ENCODE results near the gene STEAP1B. TPM values are rescaled to one million over a fixed set of nuclear protein-coding genes. Genes with fewer than 3 reads are reported as not detected.

STEAP1B gene
- polyA plus RNA-seq, 6 donors from 2014 or later: 5.3 to 37.3 (median 30.2) TPM

DNA sequence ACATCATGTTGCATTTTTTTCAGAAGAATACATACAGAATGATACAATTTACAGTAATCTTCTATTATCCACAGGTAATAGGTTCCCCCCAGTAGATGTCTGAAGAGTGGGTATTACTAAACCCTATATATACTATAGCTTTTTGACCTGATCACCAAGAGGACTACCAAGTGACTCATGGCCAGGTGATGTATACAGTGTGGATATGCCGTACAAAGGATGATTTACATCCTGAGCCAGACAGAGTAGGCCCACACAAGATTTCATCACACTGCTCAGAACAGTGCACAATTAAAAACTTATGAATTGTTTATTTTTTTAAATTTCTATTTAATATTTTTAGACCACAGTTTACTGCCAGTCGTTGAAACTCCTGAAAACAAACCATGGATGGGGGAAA is 70.6 kb downstream of the STEAP1B start:
- Mint-ChIP-seq H3K27me3 (no peaks in the 10 kb centered on the region), H3K27ac (no peak overlapping the region), H3K36me3 (peaks cover 6 to 9% of the 10 kb centered on the region in 2 donors), H3K4me3 (no peak overlapping the region), H3K4me1 (peaks cover 19 to 25% (median 21%) of the 10 kb centered on the region in 3 donors), H3K9me3 (peaks cover 0 to 2% (median 0%) of the 10 kb centered on the region in 7 donors)
- ATAC-seq (ENCODE audit: low read depth in 2 of 2): no peak
- DNase-seq: no peak

DNA sequence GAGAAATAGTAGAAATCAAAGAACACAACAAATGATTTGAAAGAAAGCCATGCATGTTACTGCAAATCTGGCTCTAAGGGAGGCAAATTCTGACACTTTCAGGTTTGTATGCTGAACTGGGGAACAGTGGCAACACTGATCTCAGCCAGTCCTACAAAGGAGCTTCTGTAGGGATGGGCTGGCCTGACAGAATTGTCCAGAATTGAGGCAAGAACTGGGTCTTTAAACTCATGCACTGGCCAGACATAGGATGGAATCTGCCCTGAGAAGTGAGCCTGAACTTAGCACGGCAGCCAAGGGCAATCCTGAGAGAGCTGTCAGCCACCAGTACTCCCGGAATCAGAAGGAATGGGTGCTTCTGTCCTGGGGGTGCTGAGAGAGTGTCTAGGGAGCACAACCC is 72.1 kb downstream of the STEAP1B start:
- ATAC-seq (ENCODE audit: low read depth in 2 of 2): no peak
- no peak for DNase-seq
- no peaks in the 10 kb centered on the region for H3K27me3 Mint-ChIP-seq
- H3K4me1 Mint-ChIP-seq: peaks cover 21 to 25% (median 22%) of the 10 kb centered on the region in 3 donors
- H3K27ac Mint-ChIP-seq: no peak overlapping the region
- H3K4me3 Mint-ChIP-seq: no peak overlapping the region
- H3K9me3 Mint-ChIP-seq: peaks cover 0 to 2% (median 0%) of the 10 kb centered on the region in 7 donors
- H3K36me3 Mint-ChIP-seq: peaks cover 6 to 9% of the 10 kb centered on the region in 2 donors

DNA sequence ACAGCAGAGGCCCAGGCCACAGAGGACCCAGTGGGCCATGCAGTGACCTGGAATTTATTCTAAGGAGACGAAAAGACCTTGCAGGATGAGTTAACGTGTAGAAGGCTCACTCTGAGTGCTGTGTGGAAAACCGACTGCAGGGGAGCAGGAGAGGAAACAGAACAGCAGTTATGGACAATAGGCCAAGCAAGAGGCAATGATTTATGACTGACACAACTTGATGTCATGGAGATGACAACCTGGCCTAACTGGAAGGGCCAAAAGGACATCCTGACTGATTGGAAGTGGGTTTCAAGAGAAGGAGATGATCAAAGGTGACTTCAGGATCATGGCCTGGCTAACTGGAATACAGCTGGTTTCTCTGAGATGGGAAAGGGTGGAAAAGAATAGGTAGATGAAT is 72.9 kb downstream of the STEAP1B start:
- peaks cover 6 to 9% of the 10 kb centered on the region in 2 donors for H3K36me3 Mint-ChIP-seq
- ATAC-seq (ENCODE audit: low read depth in 2 of 2) (no peak), DNase-seq (no peak)
- H3K4me1 Mint-ChIP-seq: peaks cover 21 to 25% (median 22%) of the 10 kb centered on the region in 3 donors
- H3K9me3 Mint-ChIP-seq: peaks cover 0 to 2% (median 0%) of the 10 kb centered on the region in 7 donors
- no peaks in the 10 kb centered on the region for H3K27me3 Mint-ChIP-seq
- peak overlapping the region in 1 of 8 donors; percentile 2 for H3K4me3 Mint-ChIP-seq
- peak overlapping the region in 4 of 6 donors; percentile 0 to 87 (median 46) for H3K27ac Mint-ChIP-seq

DNA sequence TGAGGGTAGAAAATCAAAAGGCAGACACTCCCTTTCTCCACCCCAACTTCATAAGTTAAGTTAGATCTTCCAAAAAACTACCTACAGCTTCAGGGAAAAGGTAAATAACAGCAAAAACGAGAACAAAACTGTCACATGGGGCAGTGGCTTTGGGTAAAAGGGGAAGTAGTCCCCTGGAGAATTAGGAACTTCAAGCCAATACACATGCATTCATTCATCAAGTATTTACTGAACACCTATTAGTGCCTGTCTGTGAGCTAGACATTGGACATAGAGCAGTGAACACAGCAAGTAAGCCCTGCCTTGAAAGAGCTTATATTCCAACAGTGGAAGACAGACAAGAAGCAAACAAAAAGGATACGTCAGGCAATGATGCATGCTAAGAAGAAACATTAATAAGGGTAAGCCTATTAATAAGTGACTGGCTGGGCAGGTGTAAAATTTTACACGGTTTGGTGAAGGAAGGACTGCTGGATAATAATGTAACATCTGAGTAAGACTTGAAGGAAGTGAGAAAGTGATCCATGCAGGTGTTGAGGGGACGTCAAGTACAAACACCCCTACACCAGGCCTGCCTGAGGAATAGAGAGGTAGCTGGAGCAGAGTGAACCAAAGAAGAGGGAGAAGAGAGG is 73.4 kb downstream of the STEAP1B start:
- DNase-seq (no peak), ATAC-seq (ENCODE audit: low read depth in 2 of 2) (peak; percentile 69 to 85)
- peak overlapping the region in 3 of 8 donors; percentile 2 to 49 (median 22) for H3K4me3 Mint-ChIP-seq
- no peaks in the 10 kb centered on the region for H3K27me3 Mint-ChIP-seq
- H3K36me3 Mint-ChIP-seq: peaks cover 6 to 9% of the 10 kb centered on the region in 2 donors
- H3K4me1 Mint-ChIP-seq: peaks cover 21 to 25% (median 22%) of the 10 kb centered on the region in 3 donors
- peaks cover 0 to 2% (median 0%) of the 10 kb centered on the region in 7 donors for H3K9me3 Mint-ChIP-seq
- H3K27ac Mint-ChIP-seq: peak overlapping the region in 5 of 6 donors; percentile 0 to 87 (median 50)

DNA sequence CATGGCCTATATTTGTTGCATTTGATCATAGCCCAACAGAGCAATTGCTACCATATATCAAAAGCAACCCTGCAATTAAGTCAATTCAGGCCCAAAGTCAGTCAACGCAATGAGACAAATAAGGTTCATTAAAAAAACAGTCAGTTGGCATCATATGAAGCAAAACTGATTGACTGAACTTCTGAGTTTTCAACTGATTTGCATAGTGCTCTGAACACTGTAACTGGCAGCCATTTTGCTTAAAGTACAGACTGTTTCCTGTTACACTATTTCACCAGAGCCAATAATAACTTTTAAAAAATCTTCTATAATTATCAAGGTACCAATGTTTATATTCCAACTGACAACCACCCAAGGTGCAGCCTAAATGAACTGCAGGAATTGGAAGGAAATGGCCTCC is 74.6 kb downstream of the STEAP1B start:
- Mint-ChIP-seq H3K9me3 (peaks cover 0 to 2% (median 0%) of the 10 kb centered on the region in 7 donors), H3K4me3 (peak overlapping the region in 2 of 8 donors; percentile 16 to 23), H3K27me3 (no peaks in the 10 kb centered on the region), H3K27ac (peak overlapping the region in 4 of 6 donors; percentile 12 to 69 (median 56)), H3K36me3 (peaks cover 0 to 9% of the 10 kb centered on the region in 2 donors), H3K4me1 (peaks cover 21 to 27% (median 22%) of the 10 kb centered on the region in 3 donors)
- ATAC-seq (ENCODE audit: low read depth in 2 of 2) (peak; percentile 69 to 70), DNase-seq (no peak)

DNA sequence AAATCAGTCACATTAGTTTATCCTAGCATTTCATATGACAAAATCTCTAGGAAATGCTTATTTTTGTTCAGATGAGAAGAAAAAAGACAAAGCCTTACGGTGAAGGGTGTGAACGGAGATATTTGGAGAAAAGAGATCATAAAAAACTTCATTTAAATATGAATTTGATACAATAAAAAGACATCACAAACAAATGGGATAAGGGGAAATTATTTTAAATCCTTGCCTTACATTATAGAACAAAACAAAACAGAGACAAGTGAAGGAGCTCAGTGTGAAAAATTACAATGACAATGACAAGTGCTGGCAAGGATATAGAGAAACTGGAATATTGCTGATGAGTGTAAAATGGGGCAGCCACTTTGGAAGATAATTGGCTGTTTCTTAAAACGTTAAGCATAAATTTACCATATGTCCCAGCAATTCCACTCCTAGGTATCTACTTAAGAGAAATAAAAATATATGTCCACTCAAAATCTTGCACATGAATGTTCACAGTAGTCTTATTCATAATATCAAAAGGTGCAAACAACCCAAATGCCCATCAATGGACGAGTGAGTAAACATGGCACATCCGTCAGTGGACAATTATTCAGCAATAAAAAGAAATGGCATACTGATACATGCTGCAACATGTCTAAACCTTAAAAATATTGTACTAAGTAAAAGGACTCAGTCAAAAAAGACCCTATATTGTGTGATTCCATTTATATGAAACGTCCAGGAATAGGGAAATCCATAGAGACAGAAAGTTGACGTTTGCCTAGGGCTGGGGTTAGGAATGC is 77.0 kb downstream of the STEAP1B start:
- Mint-ChIP-seq H3K27me3 (no peaks in the 10 kb centered on the region), H3K4me1 (peaks cover 21 to 27% (median 22%) of the 10 kb centered on the region in 3 donors), H3K36me3 (peaks cover 11 to 17% of the 10 kb centered on the region in 2 donors), H3K4me3 (no peak overlapping the region), H3K27ac (peak overlapping the region in 1 of 6 donors; percentile 26), H3K9me3 (peaks cover 0 to 2% (median 0%) of the 10 kb centered on the region in 7 donors)
- ATAC-seq (ENCODE audit: low read depth in 2 of 2) (no peak), DNase-seq (no peak)

DNA sequence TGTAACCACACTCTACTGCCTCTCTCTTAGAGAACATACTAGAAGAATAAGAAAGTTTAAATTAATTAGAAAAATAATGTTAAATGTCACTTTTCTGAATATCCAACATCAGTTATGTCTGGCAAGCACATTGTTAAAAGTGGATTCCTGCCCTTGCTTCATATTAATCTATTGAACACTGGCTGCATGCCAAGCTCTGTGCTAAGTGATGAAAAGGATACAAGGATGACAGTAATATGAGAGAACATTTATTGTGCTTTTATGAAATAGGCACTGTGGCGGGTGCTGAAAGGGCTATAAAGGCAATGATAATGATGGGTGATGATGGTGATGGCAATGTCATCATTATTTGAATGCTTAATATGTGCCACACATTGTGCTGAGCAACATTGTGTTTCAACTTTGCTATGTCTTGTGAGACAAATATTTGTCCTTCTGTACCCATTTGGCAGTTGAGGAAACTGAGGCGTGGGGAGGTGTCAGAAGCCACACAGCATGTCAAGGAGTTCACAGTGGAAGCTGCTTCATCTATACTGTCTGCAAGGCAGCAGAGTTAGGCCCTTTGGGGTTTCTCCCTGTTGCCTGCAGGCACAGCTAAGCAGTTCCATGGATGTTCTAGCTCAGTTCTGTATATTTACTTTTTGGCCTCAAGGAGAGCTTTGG is 78.9 kb downstream of the STEAP1B start:
- no peaks in the 10 kb centered on the region for H3K9me3 Mint-ChIP-seq
- no peaks in the 10 kb centered on the region for H3K27me3 Mint-ChIP-seq
- peaks cover 9 to 25% of the 10 kb centered on the region in 2 donors for H3K36me3 Mint-ChIP-seq
- no peak overlapping the region for H3K27ac Mint-ChIP-seq
- DNase-seq (no peak), ATAC-seq (ENCODE audit: low read depth in 2 of 2) (no peak)
- H3K4me3 Mint-ChIP-seq: no peak overlapping the region
- peaks cover 6 to 13% (median 6%) of the 10 kb centered on the region in 3 donors for H3K4me1 Mint-ChIP-seq

DNA sequence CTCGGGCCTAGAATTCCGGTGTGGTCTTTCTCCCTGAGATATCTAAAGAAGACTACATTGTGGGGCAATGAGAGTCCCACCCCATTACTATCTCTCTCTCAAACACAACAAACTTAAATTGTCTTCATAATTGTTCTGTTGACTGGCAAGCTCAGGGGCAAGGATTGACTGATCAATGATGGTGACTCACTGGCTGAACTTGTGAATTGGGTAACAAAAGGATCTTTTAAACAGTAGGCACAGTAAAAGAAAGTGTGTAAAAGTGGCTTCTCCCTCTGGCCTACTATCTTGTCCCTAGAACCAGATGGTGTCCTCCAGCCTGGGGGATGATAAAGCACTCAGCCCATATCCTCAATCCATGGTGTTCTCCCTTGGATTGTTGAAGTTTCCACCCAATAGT is 80.0 kb downstream of the STEAP1B start:
- Mint-ChIP-seq H3K9me3 (no peaks in the 10 kb centered on the region), H3K36me3 (peaks cover 9 to 27% of the 10 kb centered on the region in 2 donors), H3K4me3 (no peak overlapping the region), H3K27ac (peak overlapping the region in 1 of 6 donors; percentile 36), H3K27me3 (no peaks in the 10 kb centered on the region), H3K4me1 (peaks cover 1 to 4% (median 2%) of the 10 kb centered on the region in 3 donors)
- ATAC-seq (ENCODE audit: low read depth in 2 of 2) (no peak), DNase-seq (no peak)

DNA sequence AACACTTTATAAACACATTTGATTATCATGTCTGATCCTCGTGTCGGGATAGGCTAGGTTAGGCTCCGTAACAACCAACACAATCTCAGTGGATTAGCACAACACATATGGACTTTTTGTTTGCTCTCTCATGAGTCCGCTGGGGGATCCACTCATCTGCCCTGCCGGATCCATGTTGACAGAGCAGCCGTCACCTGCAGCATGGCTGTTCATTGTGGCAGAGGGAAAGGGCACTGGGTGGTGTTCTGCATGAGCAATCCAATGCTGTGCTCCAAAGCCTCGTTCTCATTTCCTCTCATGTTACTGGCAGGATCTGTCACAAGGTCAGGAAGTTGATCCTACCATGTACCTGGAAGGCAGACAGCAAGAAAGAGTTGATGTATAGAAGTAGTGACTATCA is 80.5 kb downstream of the STEAP1B start:
- Mint-ChIP-seq H3K9me3 (no peaks in the 10 kb centered on the region), H3K4me1 (peaks cover 0 to 3% (median 1%) of the 10 kb centered on the region in 3 donors), H3K36me3 (peaks cover 9 to 27% of the 10 kb centered on the region in 2 donors), H3K27me3 (no peaks in the 10 kb centered on the region), H3K27ac (no peak overlapping the region), H3K4me3 (no peak overlapping the region)
- DNase-seq (no peak), ATAC-seq (ENCODE audit: low read depth in 2 of 2) (no peak)

DNA sequence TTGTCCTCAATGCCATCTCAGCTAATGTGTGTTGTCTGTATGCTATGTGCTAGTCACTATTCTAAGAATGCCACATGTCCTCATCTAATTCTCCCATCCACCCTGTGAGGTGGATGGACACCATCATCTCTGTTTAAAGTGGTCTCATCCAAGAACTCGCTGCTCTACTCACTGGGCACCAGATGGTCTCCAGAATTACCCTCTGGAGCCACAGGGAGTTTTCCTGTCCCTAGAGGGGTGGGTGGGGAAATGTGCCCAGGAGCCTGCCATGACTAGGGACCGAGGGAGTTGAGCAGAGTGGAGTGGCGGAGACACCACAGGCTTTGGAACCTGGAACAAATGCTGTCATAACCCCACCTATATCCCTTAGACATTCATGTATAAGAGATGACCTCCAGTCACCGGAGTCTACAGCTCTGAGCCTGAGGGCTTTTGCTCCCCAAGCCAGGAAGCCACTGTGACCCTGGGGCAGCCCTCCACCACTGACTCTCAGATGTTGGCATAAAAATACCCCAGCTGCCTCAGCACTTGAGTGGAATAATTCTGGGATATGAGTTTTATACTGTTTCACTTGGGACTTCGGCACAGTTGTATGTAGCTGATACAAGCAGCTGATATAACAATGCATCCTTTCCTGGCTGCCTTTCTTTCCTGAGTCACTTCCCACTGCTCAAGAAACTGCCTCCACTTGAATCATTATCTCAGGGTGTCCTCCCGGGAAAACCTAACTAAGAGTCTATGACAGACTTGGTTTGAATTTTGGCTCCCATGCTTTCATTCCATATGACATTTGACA is 81.5 kb downstream of the STEAP1B start:
- no peak for DNase-seq
- Mint-ChIP-seq H3K4me3 (no peak overlapping the region), H3K27ac (peak overlapping the region in 1 of 6 donors; percentile 96), H3K27me3 (no peaks in the 10 kb centered on the region), H3K4me1 (peaks cover 0 to 2% (median 1%) of the 10 kb centered on the region in 3 donors), H3K36me3 (peaks cover 9 to 27% of the 10 kb centered on the region in 2 donors), H3K9me3 (no peaks in the 10 kb centered on the region)
- no peak for ATAC-seq (ENCODE audit: low read depth in 2 of 2)

DNA sequence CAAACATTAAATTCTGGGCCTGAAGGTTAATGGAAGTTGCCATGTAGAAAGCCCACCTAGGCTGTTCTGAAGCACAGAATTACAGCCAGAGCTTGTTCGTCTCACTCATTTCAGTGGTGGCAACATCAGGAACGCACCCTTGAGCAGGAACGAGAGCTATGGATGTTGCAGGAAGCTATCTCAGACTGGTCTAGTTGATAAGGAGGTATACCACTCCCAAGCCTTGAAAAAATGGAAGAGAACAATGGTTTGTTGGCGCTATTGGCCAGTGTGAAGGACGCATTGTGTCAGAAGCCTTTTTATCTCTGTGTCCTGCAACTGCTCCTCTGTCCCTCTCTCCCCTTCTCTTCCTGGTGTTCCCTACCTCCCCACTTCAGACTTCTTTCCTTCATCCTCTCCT is 82.1 kb downstream of the STEAP1B start:
- H3K27ac Mint-ChIP-seq: peak overlapping the region in 1 of 6 donors; percentile 96
- H3K4me3 Mint-ChIP-seq: no peak overlapping the region
- no peaks in the 10 kb centered on the region for H3K9me3 Mint-ChIP-seq
- H3K27me3 Mint-ChIP-seq: no peaks in the 10 kb centered on the region
- no peak for DNase-seq
- H3K4me1 Mint-ChIP-seq: peaks cover 0 to 1% (median 0%) of the 10 kb centered on the region in 3 donors
- H3K36me3 Mint-ChIP-seq: peaks cover 9 to 27% of the 10 kb centered on the region in 2 donors
- no peak for ATAC-seq (ENCODE audit: low read depth in 2 of 2)

DNA sequence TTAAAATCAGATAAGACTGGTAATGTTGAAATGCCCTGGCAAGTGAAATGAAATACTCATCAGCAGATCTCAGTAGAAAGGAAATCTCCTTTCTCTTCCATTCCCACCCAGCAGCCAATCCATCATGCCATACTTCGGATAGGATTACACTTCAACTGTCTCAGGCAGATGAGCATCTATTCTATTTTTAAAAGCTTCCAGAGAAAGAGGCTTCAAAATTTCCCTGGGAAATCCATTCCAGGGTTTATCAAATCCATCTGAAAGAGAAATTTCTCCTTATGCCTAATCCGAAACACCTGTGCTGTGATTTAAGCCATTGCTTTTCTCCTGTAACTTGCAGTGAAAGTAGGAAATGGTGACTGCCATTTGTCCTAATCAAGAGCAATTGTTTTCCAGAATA is 82.6 kb downstream of the STEAP1B start:
- DNase-seq (no peak), ATAC-seq (ENCODE audit: low read depth in 2 of 2) (no peak)
- no peaks in the 10 kb centered on the region for H3K27me3 Mint-ChIP-seq
- H3K9me3 Mint-ChIP-seq: no peaks in the 10 kb centered on the region
- H3K36me3 Mint-ChIP-seq: peaks cover 9 to 27% of the 10 kb centered on the region in 2 donors
- H3K4me1 Mint-ChIP-seq: peaks cover 0 to 1% (median 0%) of the 10 kb centered on the region in 3 donors
- no peak overlapping the region for H3K4me3 Mint-ChIP-seq
- H3K27ac Mint-ChIP-seq: no peak overlapping the region
